Activated T-helper 1 cell treated with Interleukin-2 at 50 U/mL for 16 hours (primary cell): ENCODE measurements around the gene FBXO41.

Source experiments
- DNase-seq: peaks from one replicate; pipeline ENCODE4 v3.0.0-alpha.2; 2020; ENCODE audit warnings: low read depth

FBXO41 gene

GRCh38 chr2:73284296-73285158 lies at the start of gene FBXO41:
FBXO41 (minus strand) TSS chr2:73284478; CDS start chr2:73269630, 14,848 bp downstream.
- peak; percentile 37 for DNase-seq

GRCh38 chr2:73334045-73334444 lies 49.8 kb upstream of the FBXO41 start:
- DNase-seq, result no peak

- DNase-seq, result no peak
These were observed 49.3 kb upstream of the FBXO41 start for GRCh38 chr2:73333564-73333963.

GRCh38 chr2:73324126-73324725 lies 39.9 kb upstream of the FBXO41 start:
- DNase-seq, result no peak

GRCh38 chr2:73323551-73323950 lies 39.3 kb upstream of the FBXO41 start:
- DNase-seq, result no peak

GRCh38 chr2:73314441-73314840 lies 30.2 kb upstream of the FBXO41 start:
- no peak for DNase-seq

- DNase-seq, result no peak
These were observed 23.4 kb upstream of the FBXO41 start for GRCh38 chr2:73307720-73308119.

- DNase-seq, result no peak
These were observed 17.4 kb upstream of the FBXO41 start for GRCh38 chr2:73301636-73302035.

GRCh38 chr2:73300926-73301325 lies 16.6 kb upstream of the FBXO41 start:
- DNase-seq, result no peak

- DNase-seq, result no peak
These were observed 13.3 kb upstream of the FBXO41 start for GRCh38 chr2:73297586-73297985.

GRCh38 chr2:73297151-73297559 lies 12.9 kb upstream of the FBXO41 start:
- no peak for DNase-seq

- no peak for DNase-seq
These were observed 11.6 kb upstream of the FBXO41 start for GRCh38 chr2:73295751-73296400.

- no peak for DNase-seq
These were observed 10.0 kb upstream of the FBXO41 start for GRCh38 chr2:73294239-73294638.

- peak; percentile 77 for DNase-seq
These were observed 9.4 kb upstream of the FBXO41 start, which contains the start of gene EGR4 for GRCh38 chr2:73293534-73294171. EGR4 (minus strand) TSS chr2:73293548; CDS start chr2:73293317, 231 bp downstream.

- DNase-seq, result no peak
These were observed 8.7 kb upstream of the FBXO41 start for GRCh38 chr2:73292906-73293533.

- no peak for DNase-seq
These were observed 8.1 kb upstream of the FBXO41 start for GRCh38 chr2:73292316-73292905.

- DNase-seq, result no peak
These were observed 7.4 kb upstream of the FBXO41 start for GRCh38 chr2:73291461-73292315.

GRCh38 chr2:73291093-73291460 lies 6.8 kb upstream of the FBXO41 start:
- peak; percentile 20 for DNase-seq

- no peak for DNase-seq
These were observed 6.0 kb upstream of the FBXO41 start for GRCh38 chr2:73290049-73290839.

- DNase-seq, result no peak
These were observed 5.0 kb upstream of the FBXO41 start for GRCh38 chr2:73289304-73289703.
